Ishikawa (cell line): ENCODE measurements around the gene PRM1.

Experiments used
- CEBPB ChIP-seq: IDR thresholded peaks from 2 replicates; pipeline ENCODE4 v1.6.1; 2012
- CREB1 ChIP-seq: IDR thresholded peaks from 2 replicates; pipeline ENCODE4 v1.6.1; 2012; ENCODE audit warnings: low read depth
- EGR1 ChIP-seq: IDR thresholded peaks from 2 replicates; pipeline ENCODE4 v1.6.1; 2012
- EP300 ChIP-seq: IDR thresholded peaks from 2 replicates; pipeline ENCODE4 v1.6.1; 2012; ENCODE audit warnings: borderline replicate concordance
- FOXM1 ChIP-seq: IDR thresholded peaks from 2 replicates; pipeline ENCODE4 v1.6.1; 2012; ENCODE audit warnings: low read depth, borderline replicate concordance
- MAX ChIP-seq: IDR thresholded peaks from 2 replicates; pipeline ENCODE4 v1.6.1; 2012
- RAD21 ChIP-seq: IDR thresholded peaks from 2 replicates; pipeline ENCODE4 v1.6.1; 2012; ENCODE audit warnings: low read depth
- REST ChIP-seq: IDR thresholded peaks from 2 replicates; pipeline ENCODE4 v1.6.1; 2012; ENCODE audit warnings: low read depth, mild to moderate bottlenecking
- TAF1 ChIP-seq: IDR thresholded peaks from 2 replicates; pipeline ENCODE4 v1.6.1; 2012; ENCODE audit warnings: low read depth, mild to moderate bottlenecking
- TCF12 ChIP-seq: IDR thresholded peaks from 2 replicates; pipeline ENCODE4 v1.6.1; 2012; ENCODE audit warnings: low read depth
- TEAD4 ChIP-seq: IDR thresholded peaks from 2 replicates; pipeline ENCODE4 v1.6.1; 2012
- USF1 ChIP-seq: IDR thresholded peaks from 2 replicates; pipeline ENCODE4 v1.6.1; 2012
- YY1 ChIP-seq: IDR thresholded peaks from 2 replicates; pipeline ENCODE4 v1.6.1; 2012; ENCODE audit warnings: low read depth
- ZBTB7A ChIP-seq: IDR thresholded peaks from 2 replicates; pipeline ENCODE4 v1.6.1; 2012; ENCODE audit warnings: low read depth

- TF ChIP-seq FOXM1 (no peak), RAD21 (no peak), EP300 (no peak), MAX (no peak), TAF1 (no peak), TEAD4 (no peak), REST (no peak), ZBTB7A (no peak), EGR1 (no peak), CREB1 (no peak), TCF12 (no peak), USF1 (no peak), CEBPB (no peak), YY1 (no peak)
Observed at GRCh38 chr16:11249233-11250061, 31.7 kb downstream of the PRM1 start.
